ENCODE data around the gene MCTP1. TPM values are rescaled to one million over a fixed set of nuclear protein-coding genes. Genes with fewer than 3 reads are reported as not detected.

Gene MCTP1
- total and polyA plus RNA-seq, 2 of the 8 experiments (the other 6 are each of a cell fraction or from before 2014, with no cell fraction given), result 0.56 to 3.4 TPM

- Histone ChIP-seq H4K8ac (ENCODE audit: extremely low read depth, insufficient read depth, low read length) (no peak overlapping the region), H3K23ac (ENCODE audit: insufficient read length) (no peak overlapping the region), H3K56ac (replicated peaks; ENCODE audit: insufficient read length, low read depth, low read length) (no peak overlapping the region), H2AFZ (ENCODE audit: low read length) (no peak overlapping the region), H2BK5ac (ENCODE audit: low read depth, low read length) (no peak overlapping the region), H3K79me2 (ENCODE audit: control insufficient read depth in 1 of 2, insufficient read depth in 2 of 2, low read length in 2 of 2) (no peaks in the 10 kb centered on the region), H3K4ac (replicated peaks; ENCODE audit: insufficient read length, low read depth, low read length) (no peak overlapping the region), H3K4me2 (ENCODE audit: insufficient read depth in 1 of 2, low read depth in 2 of 2, low read length in 2 of 2) (no peak overlapping the region), H3K4me3 (ENCODE audit: extremely low read depth in 1 of 4, insufficient read depth in 2 of 4, low read depth in 3 of 4, low read length in 4 of 4) (no peak overlapping the region), H4K20me1 (replicated peaks in 1 of 2; ENCODE audit: control insufficient read depth in 1 of 2, insufficient read depth in 2 of 2, low read length in 2 of 2) (no peaks in the 10 kb centered on the region), H3K14ac (ENCODE audit: insufficient read length) (no peak overlapping the region), H2AK5ac (ENCODE audit: low read depth, low read length) (no peak overlapping the region), H3K23me2 (ENCODE audit: low read depth, low read length) (no peaks in the 10 kb centered on the region), H3K9ac (replicated peaks in 1 of 4; ENCODE audit: extremely low read depth in 1 of 4, low read depth in 3 of 4, low read length in 3 of 4) (no peak overlapping the region), H2BK12ac (ENCODE audit: low read depth, low read length) (no peak overlapping the region), H3K27ac (ENCODE audit: low read depth, low read length) (no peak overlapping the region), H3K4me1 (replicated peaks in 1 of 4; ENCODE audit: control insufficient read depth in 3 of 4, insufficient read depth in 4 of 4, low read length in 3 of 4) (no peaks in the 10 kb centered on the region), H2BK20ac (ENCODE audit: low read length) (no peak overlapping the region), H3K27me3 (replicated peaks in 1 of 4; ENCODE audit: control insufficient read depth in 3 of 4, extremely low read depth in 1 of 4, insufficient read depth in 3 of 4, low read length in 3 of 4) (no peaks in the 10 kb centered on the region), H3K9me3 (ENCODE audit: insufficient read depth in 2 of 2, low read depth in 1 of 2, low read length in 1 of 2) (no peaks in the 10 kb centered on the region), H3K36me3 (ENCODE audit: control insufficient read depth in 2 of 4, insufficient read depth in 4 of 4, low read length in 3 of 4) (no peaks in the 10 kb centered on the region), H2BK120ac (replicated peaks; ENCODE audit: low read depth, low read length) (no peak overlapping the region), H3K79me1 (ENCODE audit: low read depth, low read length) (no peaks in the 10 kb centered on the region), H3K18ac (ENCODE audit: extremely low read depth, low read length) (no peak overlapping the region), H2BK15ac (ENCODE audit: low read length) (no peak overlapping the region), H4K91ac (replicated peaks; ENCODE audit: insufficient read length, low read length) (no peak overlapping the region), H4K5ac (ENCODE audit: insufficient read length, low read depth, low read length) (no peak overlapping the region)
- DNase-seq (ENCODE audit: low read depth in 1 of 2, low spot score in 2 of 2), result no peak
- 88% methylated on average over 6 of the region's 6 CpGs; no CpG with 5 or more reads in 1 of the 2 experiments for WGBS, 2 experiments (ENCODE audit: extremely low coverage in 1 of 2, insufficient coverage in 1 of 2, insufficient read length in 1 of 2, insufficient replicate concordance in 2 of 2, low coverage in 1 of 2, low lambda C conversion rate in 2 of 2, missing lambda C conversion rate in 1 of 2)
- TF ChIP-seq PHF8 (conservative IDR thresholded peaks at IDR 0.05; ENCODE audit: low read depth, low read length) (no peak), MAX (IDR thresholded peaks at IDR 0.05) (no peak), RXRA (IDR thresholded peaks at IDR 0.05; ENCODE audit: insufficient read depth, low read depth, low read length) (no peak), EP300 (IDR thresholded peaks at IDR 0.05; ENCODE audit: borderline replicate concordance in 1 of 2, low read depth in 2 of 2, low read length in 2 of 2) (no peak), JUND (IDR thresholded peaks at IDR 0.05; ENCODE audit: low read length) (no peak), GABPA (IDR thresholded peaks at IDR 0.05; ENCODE audit: borderline replicate concordance, insufficient read depth, low read length) (no peak), NRF1 (IDR thresholded peaks at IDR 0.05; ENCODE audit: low read depth, low read length) (no peak), CBX5 (IDR thresholded peaks at IDR 0.05; ENCODE audit: low read depth, low read length) (no peak)
- FAIRE-seq, result no peak
- ChIA-PET POLR2A (ENCODE audit: partially characterized antibody) (no interaction called here), CTCF (ENCODE audit: partially characterized antibody) (interaction anchor here (0.7 to 5.7 kb wide), 11 partner anchors 8 to 938 kb away, joined by 3 to 47 read pairs (median 7); no protein-coding TSS in a partner anchor)
Measured at GRCh38 chr5:94811331-94811730, 473.6 kb downstream of the MCTP1 start.

Data from H1 (cell line).